Endothelial cell (in vitro differentiated cells): Measurements from ENCODE around the gene ACSL3. TPM values are rescaled to one million over a fixed set of nuclear protein-coding genes. Genes with fewer than 3 reads are reported as not detected.

Experiments
- DNase-seq: peaks from one replicate; pipeline ENCODE4 v3.0.0; 2021; ENCODE audit warnings: low spot score
- H3K27ac Mint-ChIP-seq: one replicate; pipeline ENCODE4 v1.8.0; 2021; ENCODE audit warnings: mixed read lengths, inconsistent platforms; ENCODE audit not compliant: unreplicated experiment
- H3K27me3 Mint-ChIP-seq: one replicate; pipeline ENCODE4 v1.8.0; 2021; ENCODE audit warnings: mild to moderate bottlenecking, moderate library complexity, mixed read lengths, inconsistent platforms; ENCODE audit not compliant: unreplicated experiment
- H3K36me3 Mint-ChIP-seq: one replicate; pipeline ENCODE4 v1.8.0; 2021; ENCODE audit warnings: mild to moderate bottlenecking, low read depth, mixed read lengths, inconsistent platforms; ENCODE audit not compliant: unreplicated experiment
- H3K4me1 Mint-ChIP-seq: one replicate; pipeline ENCODE4 v1.8.0; 2021; ENCODE audit warnings: mild to moderate bottlenecking, mixed read lengths, inconsistent platforms; ENCODE audit not compliant: unreplicated experiment
- H3K4me3 Mint-ChIP-seq: one replicate; pipeline ENCODE4 v1.8.0; 2021; ENCODE audit warnings: mild to moderate bottlenecking, mixed read lengths, inconsistent platforms; ENCODE audit not compliant: unreplicated experiment
- H3K9me3 Mint-ChIP-seq: one replicate; pipeline ENCODE4 v1.8.0; 2021; ENCODE audit warnings: mixed read lengths, inconsistent platforms; ENCODE audit not compliant: unreplicated experiment
- CTCF ChIP-seq: fragments of 200-600 bp; sonication (generic); IDR thresholded peaks from one replicate; pipeline ENCODE4 v1.5.0; 2021; ENCODE audit warnings: antibody characterized with exemption; ENCODE audit not compliant: unreplicated experiment
- total RNA-seq: library from RNA; stranded (reverse); fragmentation: NEBNext Ultra II Directional; extraction: Animal tissue kit (Norgen Biotek cat#: 25700); gene quantifications from one replicate; pipeline ENCODE4 v1.2.1, GENCODE V29; 2021; ENCODE audit not compliant: unreplicated experiment

ACSL3 gene
- total RNA-seq, 1 donor from 2014 or later: 163 TPM

- Mint-ChIP-seq H3K27ac (no peak overlapping the region), H3K27me3 (no peaks in the 10 kb centered on the region), H3K4me1 (peaks cover 8% of the 10 kb centered on the region), H3K36me3 (peaks cover 27% of the 10 kb centered on the region), H3K4me3 (no peak overlapping the region), H3K9me3 (no peaks in the 10 kb centered on the region)
- peak; percentile 69 for TF ChIP-seq CTCF
- peak; percentile 85 for DNase-seq
These were observed 78.5 kb downstream of the ACSL3 start for GRCh38 chr2:222939208-222939856.

GRCh38 chr2:222939979-222940378, 79.1 kb downstream of the ACSL3 start:
- DNase-seq: no peak
- TF ChIP-seq CTCF: no peak
- H3K4me1 Mint-ChIP-seq: peaks cover 8% of the 10 kb centered on the region
- H3K4me3 Mint-ChIP-seq: no peak overlapping the region
- no peaks in the 10 kb centered on the region for H3K27me3 Mint-ChIP-seq
- no peaks in the 10 kb centered on the region for H3K9me3 Mint-ChIP-seq
- peaks cover 21% of the 10 kb centered on the region for H3K36me3 Mint-ChIP-seq
- H3K27ac Mint-ChIP-seq: no peak overlapping the region

DNA sequence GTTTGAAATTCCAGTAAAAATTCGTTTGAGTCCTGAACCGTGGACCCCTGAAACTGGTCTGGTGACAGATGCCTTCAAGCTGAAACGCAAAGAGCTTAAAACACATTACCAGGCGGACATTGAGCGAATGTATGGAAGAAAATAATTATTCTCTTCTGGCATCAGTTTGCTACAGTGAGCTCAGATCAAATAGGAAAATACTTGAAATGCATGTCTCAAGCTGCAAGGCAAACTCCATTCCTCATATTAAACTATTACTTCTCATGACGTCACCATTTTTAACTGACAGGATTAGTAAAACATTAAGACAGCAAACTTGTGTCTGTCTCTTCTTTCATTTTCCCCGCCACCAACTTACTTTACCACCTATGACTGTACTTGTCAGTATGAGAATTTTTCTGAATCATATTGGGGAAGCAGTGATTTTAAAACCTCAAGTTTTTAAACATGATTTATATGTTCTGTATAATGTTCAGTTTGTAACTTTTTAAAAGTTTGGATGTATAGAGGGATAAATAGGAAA, 80.7 kb downstream of the ACSL3 start:
- DNase-seq: no peak
- no peak for TF ChIP-seq CTCF
- Mint-ChIP-seq H3K9me3 (no peaks in the 10 kb centered on the region), H3K27me3 (peaks cover 1% of the 10 kb centered on the region), H3K4me1 (peaks cover 8% of the 10 kb centered on the region), H3K4me3 (no peak overlapping the region), H3K27ac (no peak overlapping the region), H3K36me3 (peaks cover 11% of the 10 kb centered on the region)

DNA sequence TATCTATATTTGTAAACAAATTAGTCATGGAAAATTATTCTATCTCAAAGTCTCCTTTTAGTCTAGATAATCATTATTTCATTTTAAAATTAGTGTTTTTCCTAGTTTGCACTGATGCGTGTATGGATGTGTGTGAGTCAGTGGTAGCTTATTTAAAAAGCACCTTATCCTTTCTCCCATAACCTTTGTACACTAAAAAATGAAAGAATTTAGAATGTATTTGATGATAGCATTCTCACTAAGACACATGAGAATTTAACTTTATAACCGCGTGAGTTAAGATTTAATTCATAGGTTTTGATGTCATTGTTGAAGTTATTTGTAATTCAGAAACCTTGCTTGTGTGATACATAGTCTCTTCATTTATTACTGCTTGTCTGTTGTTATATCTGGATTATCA, 81.7 kb downstream of the ACSL3 start:
- peaks cover 1% of the 10 kb centered on the region for H3K27me3 Mint-ChIP-seq
- peaks cover 4% of the 10 kb centered on the region for H3K36me3 Mint-ChIP-seq
- H3K27ac Mint-ChIP-seq: no peak overlapping the region
- peaks cover 8% of the 10 kb centered on the region for H3K4me1 Mint-ChIP-seq
- no peak overlapping the region for H3K4me3 Mint-ChIP-seq
- TF ChIP-seq CTCF: no peak
- no peaks in the 10 kb centered on the region for H3K9me3 Mint-ChIP-seq
- no peak for DNase-seq

- H3K27me3 Mint-ChIP-seq: peaks cover 1% of the 10 kb centered on the region
- peaks cover 8% of the 10 kb centered on the region for H3K4me1 Mint-ChIP-seq
- no peak for DNase-seq
- no peak overlapping the region for H3K4me3 Mint-ChIP-seq
- TF ChIP-seq CTCF: no peak
- H3K27ac Mint-ChIP-seq: no peak overlapping the region
- no peaks in the 10 kb centered on the region for H3K9me3 Mint-ChIP-seq
- H3K36me3 Mint-ChIP-seq: no peaks in the 10 kb centered on the region
These were observed 82.1 kb downstream of the ACSL3 start for GRCh38 chr2:222942977-222943376.
